B cell (primary cell): ENCODE data around the gene TCEANC2. TPM values are rescaled to one million over a fixed set of nuclear protein-coding genes. Genes with fewer than 3 reads are reported as not detected.

ENCODE experiments used
- ATAC-seq: fragments of 200-7000 bp; cut with Tn5 transposase; one replicate; pipeline ENCODE4 v1.10.0; 2021; ENCODE audit warnings: low read depth, mild to moderate bottlenecking, moderate number of reproducible peaks, moderate library complexity
- CTCF ChIA-PET: fragments of 350-600 bp; sonication (Branson Sonifier 250); formaldehyde crosslinking; loops from one replicate; lab custom pipeline; 2021; ENCODE audit warnings: antibody characterized with exemption, inconsistent platforms; lab: Charles Lee
- POLR2A ChIA-PET: fragments of 350-600 bp; sonication (Branson Sonifier 250); formaldehyde crosslinking; loops from one replicate; lab custom pipeline; 2021; ENCODE audit warnings: antibody characterized with exemption; lab: Charles Lee
- DNase-seq: peaks from one replicate; pipeline ENCODE4 v3.0.0; 2013
- H2AFZ ChIP-seq: 2 replicates; pipeline ENCODE4 v1.6.1; 2012; ENCODE audit warnings: mild to moderate bottlenecking, low read depth, low read length; ENCODE audit not compliant: insufficient read depth, poor library complexity, severe bottlenecking
- H3K27ac ChIP-seq, 2 donors: 1 replicate in 1 of 2; 2 replicates in 1 of 2; pipeline ENCODE4 v1.5.1; 2012 to 2013; ENCODE audit warnings: low read length in 2 of 2, mild to moderate bottlenecking in 2 of 2, moderate library complexity in 1 of 2
- H3K27me3 ChIP-seq, 4 experiments: fragments of 200-600 bp in 1 of 4; sonication (generic) in 1 of 4; replicated peaks in 1 of 4; 1 replicate in 2 of 4; 2 replicates in 2 of 4; pipeline versions ENCODE4 v1.6.1 to v1.7.0; 2013 to 2016; ENCODE audit warnings: low read length in 3 of 4, mild to moderate bottlenecking in 2 of 4, mixed read lengths in 1 of 4, moderate library complexity in 1 of 4; ENCODE audit not compliant: insufficient read depth in 4 of 4, control insufficient read depth in 3 of 4; ENCODE audit errors: control extremely low read depth in 1 of 4
- H3K36me3 ChIP-seq, 2 experiments: replicated peaks in 1 of 2; 1 replicate in 1 of 2; 2 replicates in 1 of 2; pipeline versions ENCODE4 v1.6.1 to v1.7.1; 2013; ENCODE audit warnings: low read length in 1 of 2; ENCODE audit not compliant: insufficient read depth in 2 of 2, control insufficient read depth in 1 of 2; ENCODE audit errors: control extremely low read depth in 1 of 2, extremely low read depth in 1 of 2
- H3K4me1 ChIP-seq, 2 donors: fragments of 200-600 bp in 1 of 2; sonication (generic) in 1 of 2; 1 replicate in 1 of 2; 2 replicates in 1 of 2; pipeline versions ENCODE4 v1.5.1 to v1.6.1; 2013 to 2017; ENCODE audit warnings: low read length in 2 of 2; ENCODE audit not compliant: control insufficient read depth in 2 of 2, insufficient read depth in 2 of 2
- H3K4me2 ChIP-seq: replicated peaks from 2 replicates; pipeline ENCODE3; 2012; ENCODE audit warnings: mild to moderate bottlenecking, low read depth, low read length; ENCODE audit not compliant: poor library complexity, severe bottlenecking
- H3K4me3 ChIP-seq, 5 experiments: fragments of 200-600 bp in 1 of 5; sonication (generic) in 1 of 5; 1 replicate in 3 of 5; 2 replicates in 2 of 5; pipeline versions ENCODE4 v1.5.1 to v1.7.0; 2011 to 2016; ENCODE audit warnings: low read length in 4 of 5, mild to moderate bottlenecking in 4 of 5, low read depth in 2 of 5, control low read depth in 1 of 5, moderate library complexity in 1 of 5; ENCODE audit not compliant: insufficient read depth in 1 of 5; ENCODE audit errors: control extremely low read depth in 1 of 5, extremely low read depth in 1 of 5
- H3K79me2 ChIP-seq: fragments of 200-600 bp; sonication (generic); one replicate; pipeline ENCODE4 v1.6.0; 2016; ENCODE audit warnings: low read length; ENCODE audit not compliant: control insufficient read depth, insufficient read depth
- H3K9ac ChIP-seq: fragments of 200-600 bp; sonication (generic); 2 replicates; pipeline ENCODE4 v1.6.1; 2017; ENCODE audit warnings: mild to moderate bottlenecking, low read length, moderate library complexity
- H3K9me3 ChIP-seq, 3 donors: one replicate each; pipeline versions ENCODE4 v1.6.1 to v1.7.1; 2013; ENCODE audit warnings: low read length in 2 of 3; ENCODE audit not compliant: control insufficient read depth in 2 of 3, insufficient read depth in 1 of 3; ENCODE audit errors: control extremely low read depth in 1 of 3
- H4K20me1 ChIP-seq: 2 replicates; pipeline ENCODE4 v1.6.0; 2012; ENCODE audit warnings: mild to moderate bottlenecking, low read length; ENCODE audit not compliant: insufficient read depth, control insufficient read depth, poor library complexity, severe bottlenecking
- H3K27ac Mint-ChIP-seq: one replicate; pipeline ENCODE4 v1.8.0; 2021; ENCODE audit warnings: mixed read lengths
- H3K27me3 Mint-ChIP-seq: one replicate; pipeline ENCODE4 v1.8.0; 2021; ENCODE audit warnings: mixed read lengths
- H3K4me1 Mint-ChIP-seq: one replicate; pipeline ENCODE4 v1.8.0; 2021; ENCODE audit warnings: mixed read lengths
- H3K4me3 Mint-ChIP-seq: one replicate; pipeline ENCODE4 v1.8.0; 2021; ENCODE audit warnings: mixed read lengths
- H3K9me3 Mint-ChIP-seq: one replicate; pipeline ENCODE4 v1.8.0; 2022; ENCODE audit warnings: mixed read lengths; ENCODE audit not compliant: insufficient read depth
- EZH2 ChIP-seq: IDR thresholded peaks from 2 replicates; pipeline ENCODE4 v1.6.1; 2012; ENCODE audit warnings: borderline replicate concordance, low read depth, mild to moderate bottlenecking, moderate library complexity, low read length; ENCODE audit not compliant: insufficient read depth, poor library complexity, severe bottlenecking
- WGBS: methylation state at CpG from one replicate; pipeline ENCODE4 v1.1.5; 2013; ENCODE audit warnings: missing lambda C conversion rate; ENCODE audit not compliant: insufficient coverage; 5-methylcytosine and 5-hydroxymethylcytosine counted together
- intact Hi-C: fragments of 100-400 bp; cut with micrococcal nuclease; formaldehyde crosslinking; loops from one replicate; pipeline ENCODE4 v1.10.0; 2022
- polyA plus RNA-seq: library from polyadenylated mRNA; depleted of rRNA; stranded (reverse); fragments of >200 nt; gene quantifications from 2 replicates; pipeline ENCODE4 v1.2.3, GENCODE V29; 2012
- total RNA-seq, 2 donors: library from RNA; stranded (reverse); fragments of 120-200 nt in 1 of 2; gene quantifications; 1 replicate in 1 of 2; 2 replicates in 1 of 2; pipeline versions ENCODE4 v1.2.3 to v1.2.4, GENCODE V29; 2013 to 2022
- TF ChIP-seq, protein P1 (sequence below): fragments of 200-600 bp; IDR thresholded peaks from one replicate; pipeline ENCODE4 v1.8.0; 2022; ENCODE audit warnings: antibody characterized with exemption, mild to moderate bottlenecking

The TCEANC2 gene
- total and polyA plus RNA-seq, 2 donors (not counting 1 experiment from before 2014, with no cell fraction given): 8.0 to 15.9 TPM

DNA sequence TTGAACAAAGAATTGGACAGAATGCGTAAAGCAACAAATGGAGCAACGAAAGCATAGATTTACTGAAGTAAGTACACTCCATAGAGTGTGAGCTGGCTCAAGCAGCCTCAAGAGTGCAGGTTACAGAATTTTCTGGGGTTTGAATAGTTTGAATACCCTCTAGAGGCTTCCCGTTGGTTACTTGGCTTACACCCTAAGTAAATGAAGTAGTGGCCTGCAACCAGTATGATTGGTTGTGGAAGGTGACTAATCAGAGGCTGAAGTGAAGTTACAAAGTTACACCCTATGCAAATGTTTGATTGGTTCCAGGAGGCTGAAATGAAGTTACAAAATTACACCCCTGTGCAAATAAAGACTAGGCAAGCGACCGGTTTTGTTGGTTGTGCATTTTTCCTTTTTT is 10.9 kb downstream of the TCEANC2 start:
- Mint-ChIP-seq H3K27me3 (no peaks in the 10 kb centered on the region), H3K9me3 (no peaks in the 10 kb centered on the region), H3K4me1 (peaks cover 2% of the 10 kb centered on the region), H3K4me3 (no peak overlapping the region), H3K27ac (no peak overlapping the region)
- Histone ChIP-seq H3K4me1 (no peaks in the 10 kb centered on the region), H3K79me2 (peaks cover 23% of the 10 kb centered on the region), H3K27ac (no peak overlapping the region), H3K4me2 (no peak overlapping the region), H3K4me3 (no peak overlapping the region), H2AFZ (no peak overlapping the region), H3K36me3 (peaks cover 0 to 4% of the 10 kb centered on the region in 2 experiments), H3K9me3 (no peaks in the 10 kb centered on the region), H3K27me3 (no peaks in the 10 kb centered on the region), H3K9ac (no peak overlapping the region), H4K20me1 (no peaks in the 10 kb centered on the region)
- 100% methylated on average over 5 of the region's 5 CpGs for WGBS
- TF ChIP-seq, protein P1, sequence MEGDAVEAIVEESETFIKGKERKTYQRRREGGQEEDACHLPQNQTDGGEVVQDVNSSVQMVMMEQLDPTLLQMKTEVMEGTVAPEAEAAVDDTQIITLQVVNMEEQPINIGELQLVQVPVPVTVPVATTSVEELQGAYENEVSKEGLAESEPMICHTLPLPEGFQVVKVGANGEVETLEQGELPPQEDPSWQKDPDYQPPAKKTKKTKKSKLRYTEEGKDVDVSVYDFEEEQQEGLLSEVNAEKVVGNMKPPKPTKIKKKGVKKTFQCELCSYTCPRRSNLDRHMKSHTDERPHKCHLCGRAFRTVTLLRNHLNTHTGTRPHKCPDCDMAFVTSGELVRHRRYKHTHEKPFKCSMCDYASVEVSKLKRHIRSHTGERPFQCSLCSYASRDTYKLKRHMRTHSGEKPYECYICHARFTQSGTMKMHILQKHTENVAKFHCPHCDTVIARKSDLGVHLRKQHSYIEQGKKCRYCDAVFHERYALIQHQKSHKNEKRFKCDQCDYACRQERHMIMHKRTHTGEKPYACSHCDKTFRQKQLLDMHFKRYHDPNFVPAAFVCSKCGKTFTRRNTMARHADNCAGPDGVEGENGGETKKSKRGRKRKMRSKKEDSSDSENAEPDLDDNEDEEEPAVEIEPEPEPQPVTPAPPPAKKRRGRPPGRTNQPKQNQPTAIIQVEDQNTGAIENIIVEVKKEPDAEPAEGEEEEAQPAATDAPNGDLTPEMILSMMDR: no peak
- DNase-seq: no peak
- intact Hi-C loops: no loop called here
- ChIA-PET CTCF (no interaction called here), POLR2A (no interaction called here)
- ATAC-seq: no peak

DNA sequence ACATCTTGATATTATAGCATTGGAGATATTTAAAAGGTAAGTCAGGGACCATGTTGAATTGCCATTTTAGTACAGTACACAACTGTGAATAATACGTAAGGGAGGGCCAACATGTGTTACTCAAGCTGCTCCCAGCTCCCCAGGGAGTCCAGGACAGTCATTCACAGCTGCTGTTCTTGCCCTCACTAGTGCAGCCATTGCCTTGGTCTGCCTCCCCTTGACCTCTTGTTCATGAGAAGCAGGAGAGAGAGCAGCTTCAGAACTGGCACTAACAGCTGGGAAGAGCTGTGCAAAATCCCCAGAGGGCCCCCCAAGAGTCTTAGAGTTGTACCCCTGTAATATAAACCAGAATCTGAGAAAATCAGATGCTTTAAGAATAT is 16.4 kb downstream of the TCEANC2 start:
- no peak for ATAC-seq
- Histone ChIP-seq H3K27ac (no peak overlapping the region), H3K4me1 (no peaks in the 10 kb centered on the region), H3K4me2 (no peak overlapping the region), H3K4me3 (no peak overlapping the region), H2AFZ (no peak overlapping the region), H3K27me3 (no peaks in the 10 kb centered on the region), H4K20me1 (no peaks in the 10 kb centered on the region), H3K9ac (no peak overlapping the region), H3K36me3 (peaks cover 0 to 6% of the 10 kb centered on the region in 2 experiments), H3K9me3 (no peaks in the 10 kb centered on the region), H3K79me2 (peaks cover 11% of the 10 kb centered on the region)
- ChIA-PET CTCF (interaction anchor here (0.6 to 4.4 kb wide), 12 partner anchors 8 to 810 kb away, joined by 3 to 61 read pairs (median 4); partner anchors contain the start of genes ACOT11 and TTC22), POLR2A (interaction anchor here (1.1 kb wide), 1 partner anchor 16 kb away, joined by 3 read pairs; no protein-coding TSS in a partner anchor)
- Mint-ChIP-seq H3K4me3 (no peak overlapping the region), H3K27ac (no peak overlapping the region), H3K27me3 (no peaks in the 10 kb centered on the region), H3K9me3 (no peaks in the 10 kb centered on the region), H3K4me1 (no peaks in the 10 kb centered on the region)
- 60% methylated on average over 1 of the region's 1 CpG for WGBS
- TF ChIP-seq, protein P1: no peak
- no peak for TF ChIP-seq EZH2
- intact Hi-C loops: loop anchor here (1.0 kb wide), 1 partner anchor 741 kb away; no protein-coding TSS in a partner anchor
- DNase-seq: no peak
